OCI-LY3 (cell line): ENCODE measurements around the gene DGCR6L.
"Not testable (repeated sequence)": the region's sequence is repeated elsewhere in the genome, so short reads cannot be mapped to it uniquely, and the experiment has no call there.

Experiments used
- H2AFZ ChIP-seq: fragments of 200-600, 300-600 bp; shearing (Covaris generic); 2 replicates; pipeline ENCODE4 v1.6.0; 2014; ENCODE audit warnings: antibody characterized with exemption, low read depth, low read length
- H3K27ac ChIP-seq: fragments of 200-600, 300-600 bp; sonication (generic); 2 replicates; pipeline ENCODE4 v1.5.1; 2014; ENCODE audit warnings: mild to moderate bottlenecking, low read length, moderate library complexity, mixed read lengths
- H3K27me3 ChIP-seq: fragments of 200-600, 300-600 bp; sonication (generic); 2 replicates; pipeline ENCODE4 v1.6.1; 2014; ENCODE audit warnings: low read depth, low read length, mixed read lengths
- H3K36me3 ChIP-seq: fragments of 200-600, 300-600 bp; sonication (generic); replicated peaks from 2 replicates; pipeline ENCODE3; 2014; ENCODE audit warnings: low read depth, low read length, mixed read lengths
- H3K4me1 ChIP-seq: fragments of 300-600, 200-600 bp; sonication (generic); 2 replicates; pipeline ENCODE4 v1.6.1; 2014; ENCODE audit warnings: low read length, mixed read lengths
- H3K4me2 ChIP-seq: fragments of 200-600, 300-600 bp; sonication (generic); 2 replicates; pipeline ENCODE4 v1.6.1; 2014; ENCODE audit warnings: low read length, mixed read lengths
- H3K4me3 ChIP-seq: fragments of 300-600, 200-600 bp; sonication (generic); 2 replicates; pipeline ENCODE4 v1.5.1; 2014; ENCODE audit warnings: antibody characterized with exemption, mild to moderate bottlenecking, low read length, moderate library complexity
- H3K79me2 ChIP-seq: fragments of 300-600, 200-600 bp; shearing (Covaris generic); 2 replicates; pipeline ENCODE4 v1.6.1; 2014; ENCODE audit warnings: mild to moderate bottlenecking, low read length, mixed read lengths
- H3K9ac ChIP-seq: fragments of 300-600, 200-600 bp; shearing (Covaris generic); 2 replicates; pipeline ENCODE4 v1.6.0; 2014; ENCODE audit warnings: mild to moderate bottlenecking, low read length, moderate library complexity
- H3K9me3 ChIP-seq: fragments of 200-600, 300-600 bp; shearing (Covaris generic); 2 replicates; pipeline ENCODE4 v1.6.1; 2014; ENCODE audit warnings: low read length, mixed read lengths; ENCODE audit not compliant: insufficient read depth
- H4K20me1 ChIP-seq: fragments of 200-600, 300-600 bp; sonication (generic); 2 replicates; pipeline ENCODE4 v1.6.1; 2016; ENCODE audit warnings: low read length, mixed read lengths; ENCODE audit not compliant: insufficient read depth
- CTCF ChIP-seq: fragments of 200-600, 300-600 bp; sonication (generic); IDR thresholded peaks from 2 replicates; pipeline ENCODE4 v1.5.1; 2014; ENCODE audit warnings: antibody characterized with exemption, low read length, low read depth
- EZH2phosphoT487 ChIP-seq: fragments of 200-600 bp; shearing (Covaris generic); IDR thresholded peaks from 2 replicates; pipeline ENCODE4 v1.6.1; 2018; ENCODE audit warnings: antibody characterized with exemption, mixed run types, low read depth

DGCR6L gene

DNA sequence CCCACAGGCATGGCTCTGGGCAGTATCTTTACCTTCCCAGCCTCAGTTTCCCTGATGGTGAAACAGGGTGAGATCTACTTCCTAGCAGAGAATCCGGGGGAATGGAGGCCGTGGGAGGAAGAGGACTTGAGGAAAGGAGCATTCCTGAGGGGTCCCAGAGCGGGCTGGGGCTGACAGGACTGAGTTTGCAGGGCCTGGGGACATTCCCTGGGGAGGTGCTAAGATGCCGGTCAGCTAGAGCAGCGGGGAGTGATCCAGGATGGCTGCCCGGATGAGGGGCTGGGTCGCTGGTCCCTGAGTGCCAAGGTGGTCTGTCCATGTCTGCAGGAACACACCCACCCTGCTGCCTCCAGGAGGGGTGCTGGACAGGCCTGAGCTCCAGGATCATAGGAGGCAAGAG, 43.4 kb downstream of the DGCR6L start:
- Histone ChIP-seq H3K9ac (no peak overlapping the region), H3K27ac (no peak overlapping the region)
- TF ChIP-seq CTCF (no peak), EZH2phosphoT487 (no peak)

DNA sequence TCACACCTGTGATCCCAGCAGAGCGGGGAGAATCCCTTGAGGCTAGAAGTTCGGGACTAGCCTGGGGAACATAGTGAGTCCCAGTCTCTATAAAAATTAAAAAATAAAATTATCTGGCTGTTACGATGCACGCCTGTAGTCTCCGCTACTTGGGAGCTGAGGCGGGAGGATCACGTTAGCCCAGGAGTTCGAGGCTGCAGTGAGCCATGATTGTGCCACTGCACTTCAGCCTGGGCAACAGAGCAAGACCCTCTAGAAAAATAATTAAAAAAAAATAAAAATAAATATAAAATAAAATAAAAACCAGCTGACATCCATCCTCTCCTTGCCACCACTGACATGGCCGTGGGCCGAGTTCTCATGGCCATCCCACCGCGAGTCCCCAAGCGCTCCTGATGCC, 44.0 kb downstream of the DGCR6L start:
- Histone ChIP-seq H2AFZ (no peak overlapping the region), H3K4me3 (no peak overlapping the region), H3K79me2 (no peaks in the 10 kb centered on the region), H3K4me1 (no peaks in the 10 kb centered on the region), H3K9me3 (no peaks in the 10 kb centered on the region), H3K36me3 (no peaks in the 10 kb centered on the region), H3K4me2 (no peak overlapping the region), H3K27me3 (no peaks in the 10 kb centered on the region), H4K20me1 (no peaks in the 10 kb centered on the region), H3K9ac (no peak overlapping the region), H3K27ac (no peak overlapping the region)
- no peak for TF ChIP-seq CTCF
- TF ChIP-seq EZH2phosphoT487, result no peak

More for the DNA sequence above, 43.4 kb downstream of the DGCR6L start:
- Histone ChIP-seq H3K36me3 (no peaks in the 10 kb centered on the region), H2AFZ (no peak overlapping the region), H3K4me2 (no peak overlapping the region), H3K27me3 (no peaks in the 10 kb centered on the region; the same call in 1 of the 2 replicates), H4K20me1 (no peaks in the 10 kb centered on the region), H3K79me2 (no peaks in the 10 kb centered on the region), H3K4me1 (no peaks in the 10 kb centered on the region), H3K9me3 (no peaks in the 10 kb centered on the region), H3K4me3 (no peak overlapping the region)

DNA sequence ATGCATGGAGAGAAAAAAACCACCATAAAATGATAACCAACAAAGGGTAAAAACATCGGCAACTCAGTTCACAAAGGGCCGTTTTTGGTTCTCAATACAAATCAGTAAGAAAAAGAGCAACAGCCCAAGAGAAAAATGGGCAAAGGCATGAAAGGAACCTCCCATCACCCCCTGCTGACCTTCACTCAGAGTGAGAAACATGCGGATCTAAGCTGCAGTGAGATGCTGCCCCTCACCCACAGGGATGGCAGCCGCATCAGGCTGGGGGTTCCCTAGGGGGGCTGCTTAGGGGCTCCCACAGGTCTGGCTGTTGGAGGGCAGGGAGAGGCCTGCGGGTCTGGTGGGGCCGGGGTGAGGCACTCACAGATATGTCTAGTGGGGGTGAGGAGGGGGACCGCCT, 44.5 kb downstream of the DGCR6L start:
- not testable (repeated sequence) for H3K79me2 ChIP-seq, H3K4me1 ChIP-seq, H3K27me3 ChIP-seq

GRCh38 chr22:20274374-20274773, 45.5 kb downstream of the DGCR6L start:
- not testable (repeated sequence) for H2AFZ ChIP-seq, H4K20me1 ChIP-seq, H3K79me2 ChIP-seq, H3K4me2 ChIP-seq, H3K27ac ChIP-seq, H3K4me3 ChIP-seq, H3K9me3 ChIP-seq, H3K27me3 ChIP-seq, H3K9ac ChIP-seq, H3K36me3 ChIP-seq, H3K4me1 ChIP-seq

More for the DNA sequence above, 44.5 kb downstream of the DGCR6L start:
- H3K4me3 ChIP-seq, H4K20me1 ChIP-seq, H3K9me3 ChIP-seq, H3K9ac ChIP-seq, H3K27ac ChIP-seq, H3K4me2 ChIP-seq, H2AFZ ChIP-seq, H3K36me3 ChIP-seq: not testable (repeated sequence)

- H3K79me2 ChIP-seq, result no peaks in the 10 kb centered on the region
- H3K4me1 ChIP-seq, result no peaks in the 10 kb centered on the region
- H3K27ac ChIP-seq, result no peak overlapping the region
- H4K20me1 ChIP-seq, result no peaks in the 10 kb centered on the region
- TF ChIP-seq CTCF, result no peak
- TF ChIP-seq EZH2phosphoT487, result no peak
- H3K9ac ChIP-seq, result no peak overlapping the region
- no peak overlapping the region for H3K4me2 ChIP-seq
- no peak overlapping the region for H2AFZ ChIP-seq
- H3K27me3 ChIP-seq, result no peaks in the 10 kb centered on the region
- no peaks in the 10 kb centered on the region for H3K9me3 ChIP-seq
- no peak overlapping the region for H3K4me3 ChIP-seq
- H3K36me3 ChIP-seq, result no peaks in the 10 kb centered on the region
Measured at GRCh38 chr22:20273758-20274181, 46.1 kb downstream of the DGCR6L start.
